Non-pigmented ciliary epithelial cell (primary cell): ENCODE measurements around the gene ZSWIM3.
"Not testable (repeated sequence)": the region's sequence is repeated elsewhere in the genome, so short reads cannot be mapped to it uniquely, and the experiment has no call there.

Experiments
- DNase-seq: peaks from one replicate; pipeline ENCODE4 v3.0.0-alpha.2; 2010; ENCODE audit warnings: low read depth

ZSWIM3 gene

GRCh38 chr20:45857114-45857881, at the start of gene ZSWIM3, which contains the start of gene ACOT8:
ZSWIM3 (plus strand) TSS chr20:45857614; CDS start chr20:45857826, 212 bp downstream.
ACOT8 (minus strand) TSS chr20:45857392; CDS start chr20:45857315, 77 bp downstream.
- peak; percentile 100 for DNase-seq

- DNase-seq = no peak
These were observed 47.0 kb upstream of the ZSWIM3 start for GRCh38 chr20:45810191-45810970.

GRCh38 chr20:45812157-45813005, 45.0 kb upstream of the ZSWIM3 start, which contains the start of gene UBE2C:
UBE2C (plus strand) TSS chr20:45812644; CDS start chr20:45812696, 52 bp downstream.
- peak; percentile 99 for DNase-seq

- no peak for DNase-seq
These were observed 44.4 kb upstream of the ZSWIM3 start for GRCh38 chr20:45813006-45813340.

GRCh38 chr20:45813489-45813888, 43.9 kb upstream of the ZSWIM3 start:
- DNase-seq = no peak

GRCh38 chr20:45814314-45814713, 43.1 kb upstream of the ZSWIM3 start:
- no peak for DNase-seq

- no peak for DNase-seq
These were observed 40.5 kb upstream of the ZSWIM3 start for GRCh38 chr20:45816951-45817350.

GRCh38 chr20:45817376-45818194, 39.8 kb upstream of the ZSWIM3 start:
- peak; percentile 87 for DNase-seq

- no peak for DNase-seq
These were observed 39.2 kb upstream of the ZSWIM3 start for GRCh38 chr20:45818239-45818638.

GRCh38 chr20:45819466-45819865, 37.9 kb upstream of the ZSWIM3 start:
- DNase-seq = no peak

GRCh38 chr20:45821947-45822346, 35.5 kb upstream of the ZSWIM3 start:
- DNase-seq = no peak

- DNase-seq = no peak
These were observed 34.6 kb upstream of the ZSWIM3 start for GRCh38 chr20:45822857-45823256.

GRCh38 chr20:45823949-45824835, 33.2 kb upstream of the ZSWIM3 start:
- DNase-seq = no peak

GRCh38 chr20:45826381-45827019, 30.9 kb upstream of the ZSWIM3 start:
- no peak for DNase-seq

GRCh38 chr20:45827030-45827652, 30.3 kb upstream of the ZSWIM3 start, which contains the start of gene TNNC2:
TNNC2 (minus strand) TSS chr20:45827312; CDS start chr20:45827248, 64 bp downstream.
- no peak for DNase-seq

- DNase-seq = no peak
These were observed 29.7 kb upstream of the ZSWIM3 start for GRCh38 chr20:45827712-45828111.

GRCh38 chr20:45828589-45828988, 28.8 kb upstream of the ZSWIM3 start:
- no peak for DNase-seq

- not testable (repeated sequence) for DNase-seq
These were observed 27.7 kb upstream of the ZSWIM3 start for GRCh38 chr20:45829673-45830106.

GRCh38 chr20:45832619-45833018, 24.8 kb upstream of the ZSWIM3 start:
- DNase-seq = no peak
